NCI-H460 (cell line): ENCODE results near the gene SAMSN1. TPM values are rescaled to one million over a fixed set of nuclear protein-coding genes. Genes with fewer than 3 reads are reported as not detected.
"Not testable (repeated sequence)": the region's sequence is repeated elsewhere in the genome, so short reads cannot be mapped to it uniquely, and the experiment has no call there.

ENCODE experiments used
- DNase-seq: peaks from one replicate; pipeline ENCODE4 v3.0.0-alpha.2; 2016; ENCODE audit warnings: low read depth; ENCODE audit errors: extremely low read depth
- total RNA-seq: library from RNA; depleted of rRNA; stranded (reverse); fragments of >200 nt; shearing (Covaris generic); gene quantifications from 2 replicates; pipeline ENCODE4 v1.2.3, GENCODE V29; 2014

Gene SAMSN1
- total RNA-seq, 1 experiment from 2014 or later: not detected

GRCh38 chr21:14531757-14532316, 14.3 kb downstream of the SAMSN1 start:
- DNase-seq: no peak

GRCh38 chr21:14530592-14530991, 15.5 kb downstream of the SAMSN1 start:
- no peak for DNase-seq

GRCh38 chr21:14528815-14529214, 17.3 kb downstream of the SAMSN1 start:
- DNase-seq: no peak

GRCh38 chr21:14527696-14528652, 18.1 kb downstream of the SAMSN1 start:
- DNase-seq: no peak

- no peak for DNase-seq
Observed at GRCh38 chr21:14526836-14527695, 19.0 kb downstream of the SAMSN1 start.

GRCh38 chr21:14526199-14526598, 19.9 kb downstream of the SAMSN1 start:
- DNase-seq: no peak

GRCh38 chr21:14523234-14523633, 22.9 kb downstream of the SAMSN1 start:
- no peak for DNase-seq

- no peak for DNase-seq
Observed at GRCh38 chr21:14522736-14523135, 23.4 kb downstream of the SAMSN1 start.

GRCh38 chr21:14520535-14520934, 25.6 kb downstream of the SAMSN1 start:
- no peak for DNase-seq

- DNase-seq: no peak
Observed at GRCh38 chr21:14519000-14519399, 27.1 kb downstream of the SAMSN1 start.

GRCh38 chr21:14513804-14514203, 32.3 kb downstream of the SAMSN1 start:
- no peak for DNase-seq

- DNase-seq: not testable (repeated sequence)
Observed at GRCh38 chr21:14506859-14507457, 39.2 kb downstream of the SAMSN1 start.

GRCh38 chr21:14500873-14501272, 45.2 kb downstream of the SAMSN1 start:
- no peak for DNase-seq

- no peak for DNase-seq
Observed at GRCh38 chr21:14499316-14499715, 46.8 kb downstream of the SAMSN1 start.

- DNase-seq: no peak
Observed at GRCh38 chr21:14497825-14498224, 48.3 kb downstream of the SAMSN1 start.

GRCh38 chr21:14495075-14495474, 51.0 kb downstream of the SAMSN1 start:
- no peak for DNase-seq

- not testable (repeated sequence) for DNase-seq
Observed at GRCh38 chr21:14494181-14494580, 51.9 kb downstream of the SAMSN1 start.

- no peak for DNase-seq
Observed at GRCh38 chr21:14493731-14494130, 52.4 kb downstream of the SAMSN1 start.

GRCh38 chr21:14492931-14493330, 53.2 kb downstream of the SAMSN1 start:
- no peak for DNase-seq

GRCh38 chr21:14491269-14491681, 54.8 kb downstream of the SAMSN1 start:
- no peak for DNase-seq
